ENCODE data around the gene RNF208. TPM values are rescaled to one million over a fixed set of nuclear protein-coding genes. Genes with fewer than 3 reads are reported as not detected.

Gene RNF208
- total RNA-seq, 1 experiment from 2014 or later, result 38.0 TPM

GRCh38 chr9:137206602-137207001, 15.4 kb downstream of the RNF208 start:
- POLR2A ChIA-PET (ENCODE audit: unreplicated experiment), result interaction anchor here (0.7 kb wide), 1 partner anchor 13 kb away, joined by 3 read pairs; no protein-coding TSS in a partner anchor
- Histone ChIP-seq H3K27me3 (ENCODE audit: insufficient read depth, low read depth) (no peaks in the 10 kb centered on the region), H3K79me2 (ENCODE audit: low read depth) (peaks cover 61% of the 10 kb centered on the region), H3K9me2 (ENCODE audit: insufficient read depth) (no peaks in the 10 kb centered on the region), H3K4me2 (peak overlapping the region; percentile 100), H2AFZ (no peak overlapping the region), H3K4me1 (replicated peaks; ENCODE audit: insufficient read depth) (peaks cover 25% of the 10 kb centered on the region), H3K4me3 (peak overlapping the region; percentile 99), H3K36me3 (ENCODE audit: low read depth) (no peaks in the 10 kb centered on the region), H4K20me1 (ENCODE audit: insufficient read depth) (peaks cover 7% of the 10 kb centered on the region; the same call in 1 of the 2 replicates), H3F3A (ENCODE audit: insufficient read depth, low read depth) (peaks cover 23% of the 10 kb centered on the region; the same call in 1 of the 2 replicates), H3K27ac (no peak overlapping the region), H3K9me3 (ENCODE audit: insufficient read depth, low read depth) (no peaks in the 10 kb centered on the region)
- no peak for TF ChIP-seq EZH2 (IDR thresholded peaks at IDR 0.05; ENCODE audit: low read depth)
- intact Hi-C loops (cut with micrococcal nuclease; ENCODE audit: unreplicated experiment), result no loop called here
- no peak for DNase-seq
- no TSS peak for BruUV-seq (replicated peaks)
- CTCF ChIA-PET, result interaction anchor here (0.6 kb wide), 1 partner anchor 33 kb away, joined by 7 read pairs; no protein-coding TSS in a partner anchor

GRCh38 chr9:137205126-137206069, 16.6 kb downstream of the RNF208 start, which contains the start of the genes NDOR1 and TMEM203:
TSS of gene NDOR1 (plus strand) at chr9:137205700. CDS start at chr9:137205778, 78 bp downstream.
TSS of gene TMEM203 (minus strand) at chr9:137205648. CDS start at chr9:137205414, 234 bp downstream.
- H3K27ac ChIP-seq, result no peak within 1 kb of the TSS
- H3K4me1 ChIP-seq (replicated peaks; ENCODE audit: insufficient read depth), result peaks cover 29% of the 10 kb centered on the region
- H3F3A ChIP-seq (ENCODE audit: insufficient read depth, low read depth), result peaks cover 25% of the 10 kb centered on the region; the same call in 1 of the 2 replicates
- peak within 1 kb of the TSS; percentile 84 for H2AFZ ChIP-seq
- TF ChIP-seq, protein P1, sequence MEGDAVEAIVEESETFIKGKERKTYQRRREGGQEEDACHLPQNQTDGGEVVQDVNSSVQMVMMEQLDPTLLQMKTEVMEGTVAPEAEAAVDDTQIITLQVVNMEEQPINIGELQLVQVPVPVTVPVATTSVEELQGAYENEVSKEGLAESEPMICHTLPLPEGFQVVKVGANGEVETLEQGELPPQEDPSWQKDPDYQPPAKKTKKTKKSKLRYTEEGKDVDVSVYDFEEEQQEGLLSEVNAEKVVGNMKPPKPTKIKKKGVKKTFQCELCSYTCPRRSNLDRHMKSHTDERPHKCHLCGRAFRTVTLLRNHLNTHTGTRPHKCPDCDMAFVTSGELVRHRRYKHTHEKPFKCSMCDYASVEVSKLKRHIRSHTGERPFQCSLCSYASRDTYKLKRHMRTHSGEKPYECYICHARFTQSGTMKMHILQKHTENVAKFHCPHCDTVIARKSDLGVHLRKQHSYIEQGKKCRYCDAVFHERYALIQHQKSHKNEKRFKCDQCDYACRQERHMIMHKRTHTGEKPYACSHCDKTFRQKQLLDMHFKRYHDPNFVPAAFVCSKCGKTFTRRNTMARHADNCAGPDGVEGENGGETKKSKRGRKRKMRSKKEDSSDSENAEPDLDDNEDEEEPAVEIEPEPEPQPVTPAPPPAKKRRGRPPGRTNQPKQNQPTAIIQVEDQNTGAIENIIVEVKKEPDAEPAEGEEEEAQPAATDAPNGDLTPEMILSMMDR (conservative IDR thresholded peaks at IDR 0.05), result no peak
- TF ChIP-seq EZH2 (IDR thresholded peaks at IDR 0.05; ENCODE audit: low read depth), result no peak
- no peaks in the 10 kb centered on the region for H3K27me3 ChIP-seq (ENCODE audit: insufficient read depth, low read depth)
- H3K79me2 ChIP-seq (ENCODE audit: low read depth), result peaks cover 66% of the 10 kb centered on the region
- POLR2A ChIA-PET (ENCODE audit: unreplicated experiment), result interaction anchor here (0.6 to 0.8 kb wide), 3 partner anchors 18 to 258 kb away, joined by 3 to 8 read pairs (median 3); no protein-coding TSS in a partner anchor
- H3K9me2 ChIP-seq (ENCODE audit: insufficient read depth), result no peaks in the 10 kb centered on the region
- H3K4me2 ChIP-seq, result peak within 1 kb of the TSS; percentile 100
- CTCF ChIA-PET, result interaction anchor here (0.7 kb wide), 1 partner anchor 17 kb away, joined by 3 read pairs; no protein-coding TSS in a partner anchor
- intact Hi-C loops (cut with micrococcal nuclease; ENCODE audit: unreplicated experiment), result no loop called here
- peak; percentile 65 to 85 for DNase-seq
- H3K9me3 ChIP-seq (ENCODE audit: insufficient read depth, low read depth), result no peaks in the 10 kb centered on the region
- BruUV-seq (replicated peaks), result no TSS peak
- H3K36me3 ChIP-seq (ENCODE audit: low read depth), result no peaks in the 10 kb centered on the region
- peak within 1 kb of the TSS; percentile 99 for H3K4me3 ChIP-seq
- peaks cover 7% of the 10 kb centered on the region; the same call in 1 of the 2 replicates for H4K20me1 ChIP-seq (ENCODE audit: insufficient read depth)

- H3K9me2 ChIP-seq (ENCODE audit: insufficient read depth), result no peaks in the 10 kb centered on the region
- peaks cover 7% of the 10 kb centered on the region; the same call in 1 of the 2 replicates for H4K20me1 ChIP-seq (ENCODE audit: insufficient read depth)
- peaks cover 23% of the 10 kb centered on the region; the same call in 1 of the 2 replicates for H3F3A ChIP-seq (ENCODE audit: insufficient read depth, low read depth)
- H3K27me3 ChIP-seq (ENCODE audit: insufficient read depth, low read depth), result no peaks in the 10 kb centered on the region
- no peaks in the 10 kb centered on the region for H3K9me3 ChIP-seq (ENCODE audit: insufficient read depth, low read depth)
- no peak for TF ChIP-seq EZH2 (IDR thresholded peaks at IDR 0.05; ENCODE audit: low read depth)
- TF ChIP-seq, protein P1 (conservative IDR thresholded peaks at IDR 0.05), result no peak
- POLR2A ChIA-PET (ENCODE audit: unreplicated experiment), result interaction anchor here (0.6 to 0.8 kb wide), 3 partner anchors 18 to 257 kb away, joined by 3 to 8 read pairs (median 3); no protein-coding TSS in a partner anchor
- H3K79me2 ChIP-seq (ENCODE audit: low read depth), result peaks cover 67% of the 10 kb centered on the region
- peak overlapping the region; percentile 99 for H3K4me3 ChIP-seq
- H3K4me1 ChIP-seq (replicated peaks; ENCODE audit: insufficient read depth), result peaks cover 29% of the 10 kb centered on the region
- peak overlapping the region; percentile 84; the same call in 1 of the 2 replicates for H2AFZ ChIP-seq
- CTCF ChIA-PET, result interaction anchor here (0.7 kb wide), 1 partner anchor 16 kb away, joined by 3 read pairs; no protein-coding TSS in a partner anchor
- peak overlapping the region; percentile 100 for H3K4me2 ChIP-seq
- no peaks in the 10 kb centered on the region for H3K36me3 ChIP-seq (ENCODE audit: low read depth)
- intact Hi-C loops (cut with micrococcal nuclease; ENCODE audit: unreplicated experiment), result no loop called here
- no peak for DNase-seq
- no peak overlapping the region for H3K27ac ChIP-seq
- no TSS peak for BruUV-seq (replicated peaks)
These were observed 17.3 kb downstream of the RNF208 start for GRCh38 chr9:137204731-137205125.
